HEK293 (cell line): Measurements from ENCODE around the gene KBTBD3.

Experiments
- TRIM28 ChIP-seq: IDR thresholded peaks from 2 replicates; pipeline ENCODE4 v1.6.1; 2011; ENCODE audit warnings: low read length, control low read depth, borderline replicate concordance
- ZFP41 ChIP-seq: fragments of 450-650 bp; formaldehyde crosslinking; IDR thresholded peaks from 2 replicates; pipeline ENCODE4 v1.5.1; 2016; ENCODE audit warnings: missing biosample characterization, missing genetic modification characterization, borderline replicate concordance
- ZNF175 ChIP-seq: fragments of 450-650 bp; formaldehyde crosslinking; IDR thresholded peaks from 2 replicates; pipeline ENCODE4 v1.5.1; 2016; ENCODE audit warnings: missing biosample characterization, missing genetic modification characterization
- ZNF266 ChIP-seq: fragments of 450-650 bp; formaldehyde crosslinking; IDR thresholded peaks from 2 replicates; pipeline ENCODE4 v1.5.1; 2016; ENCODE audit warnings: missing biosample characterization, missing genetic modification characterization, low read depth
- ZSCAN16 ChIP-seq: fragments of 450-650 bp; formaldehyde crosslinking; IDR thresholded peaks from 2 replicates; pipeline ENCODE4 v1.5.1; 2016; ENCODE audit warnings: missing biosample characterization, missing genetic modification characterization
- TF ChIP-seq, protein P1 (sequence below): fragments of 450-650 bp; formaldehyde crosslinking; IDR thresholded peaks from 2 replicates; pipeline ENCODE4 v1.5.1; 2016; ENCODE audit warnings: missing biosample characterization, missing genetic modification characterization
- TF ChIP-seq, protein P2 (sequence below): fragments of 450-650 bp; formaldehyde crosslinking; IDR thresholded peaks from 2 replicates; pipeline ENCODE4 v1.5.1; 2017; ENCODE audit warnings: missing biosample characterization, missing genetic modification characterization
- TF ChIP-seq, protein P3 (sequence below): fragments of 450-650 bp; formaldehyde crosslinking; IDR thresholded peaks from 2 replicates; pipeline ENCODE4 v1.5.1; 2016; ENCODE audit warnings: missing biosample characterization, missing genetic modification characterization

DNA sequence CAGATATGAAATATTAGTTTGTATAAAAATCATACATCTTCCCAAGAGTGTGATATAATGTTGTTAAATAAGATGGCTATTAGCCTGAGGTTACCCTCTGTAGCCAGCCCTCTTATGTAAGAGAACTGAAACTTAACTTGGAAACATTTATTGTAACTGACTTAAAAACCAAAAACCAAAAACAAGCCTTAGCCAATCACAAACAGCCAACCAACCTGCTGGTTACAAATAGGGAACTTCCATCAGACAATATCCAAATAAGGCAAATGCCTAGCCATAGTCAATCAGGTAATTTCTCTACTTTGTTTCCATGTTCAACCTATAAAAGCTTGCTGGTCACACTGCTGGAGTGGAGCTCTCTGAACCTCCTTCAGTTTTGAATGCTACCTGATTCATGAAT lies 14.1 kb downstream of the KBTBD3 start:
- TF ChIP-seq, protein P1, sequence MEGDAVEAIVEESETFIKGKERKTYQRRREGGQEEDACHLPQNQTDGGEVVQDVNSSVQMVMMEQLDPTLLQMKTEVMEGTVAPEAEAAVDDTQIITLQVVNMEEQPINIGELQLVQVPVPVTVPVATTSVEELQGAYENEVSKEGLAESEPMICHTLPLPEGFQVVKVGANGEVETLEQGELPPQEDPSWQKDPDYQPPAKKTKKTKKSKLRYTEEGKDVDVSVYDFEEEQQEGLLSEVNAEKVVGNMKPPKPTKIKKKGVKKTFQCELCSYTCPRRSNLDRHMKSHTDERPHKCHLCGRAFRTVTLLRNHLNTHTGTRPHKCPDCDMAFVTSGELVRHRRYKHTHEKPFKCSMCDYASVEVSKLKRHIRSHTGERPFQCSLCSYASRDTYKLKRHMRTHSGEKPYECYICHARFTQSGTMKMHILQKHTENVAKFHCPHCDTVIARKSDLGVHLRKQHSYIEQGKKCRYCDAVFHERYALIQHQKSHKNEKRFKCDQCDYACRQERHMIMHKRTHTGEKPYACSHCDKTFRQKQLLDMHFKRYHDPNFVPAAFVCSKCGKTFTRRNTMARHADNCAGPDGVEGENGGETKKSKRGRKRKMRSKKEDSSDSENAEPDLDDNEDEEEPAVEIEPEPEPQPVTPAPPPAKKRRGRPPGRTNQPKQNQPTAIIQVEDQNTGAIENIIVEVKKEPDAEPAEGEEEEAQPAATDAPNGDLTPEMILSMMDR (tag by site-specific recombination), result no peak
- no peak for TF ChIP-seq ZSCAN16 (tag by site-specific recombination)
- no peak for TF ChIP-seq TRIM28
- TF ChIP-seq, protein P2, sequence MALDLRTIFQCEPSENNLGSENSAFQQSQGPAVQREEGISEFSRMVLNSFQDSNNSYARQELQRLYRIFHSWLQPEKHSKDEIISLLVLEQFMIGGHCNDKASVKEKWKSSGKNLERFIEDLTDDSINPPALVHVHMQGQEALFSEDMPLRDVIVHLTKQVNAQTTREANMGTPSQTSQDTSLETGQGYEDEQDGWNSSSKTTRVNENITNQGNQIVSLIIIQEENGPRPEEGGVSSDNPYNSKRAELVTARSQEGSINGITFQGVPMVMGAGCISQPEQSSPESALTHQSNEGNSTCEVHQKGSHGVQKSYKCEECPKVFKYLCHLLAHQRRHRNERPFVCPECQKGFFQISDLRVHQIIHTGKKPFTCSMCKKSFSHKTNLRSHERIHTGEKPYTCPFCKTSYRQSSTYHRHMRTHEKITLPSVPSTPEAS (tag by site-specific recombination), result no peak
- TF ChIP-seq ZNF266 (tag by site-specific recombination), result no peak
- no peak for TF ChIP-seq ZNF175 (tag by site-specific recombination)
- TF ChIP-seq, protein P3, sequence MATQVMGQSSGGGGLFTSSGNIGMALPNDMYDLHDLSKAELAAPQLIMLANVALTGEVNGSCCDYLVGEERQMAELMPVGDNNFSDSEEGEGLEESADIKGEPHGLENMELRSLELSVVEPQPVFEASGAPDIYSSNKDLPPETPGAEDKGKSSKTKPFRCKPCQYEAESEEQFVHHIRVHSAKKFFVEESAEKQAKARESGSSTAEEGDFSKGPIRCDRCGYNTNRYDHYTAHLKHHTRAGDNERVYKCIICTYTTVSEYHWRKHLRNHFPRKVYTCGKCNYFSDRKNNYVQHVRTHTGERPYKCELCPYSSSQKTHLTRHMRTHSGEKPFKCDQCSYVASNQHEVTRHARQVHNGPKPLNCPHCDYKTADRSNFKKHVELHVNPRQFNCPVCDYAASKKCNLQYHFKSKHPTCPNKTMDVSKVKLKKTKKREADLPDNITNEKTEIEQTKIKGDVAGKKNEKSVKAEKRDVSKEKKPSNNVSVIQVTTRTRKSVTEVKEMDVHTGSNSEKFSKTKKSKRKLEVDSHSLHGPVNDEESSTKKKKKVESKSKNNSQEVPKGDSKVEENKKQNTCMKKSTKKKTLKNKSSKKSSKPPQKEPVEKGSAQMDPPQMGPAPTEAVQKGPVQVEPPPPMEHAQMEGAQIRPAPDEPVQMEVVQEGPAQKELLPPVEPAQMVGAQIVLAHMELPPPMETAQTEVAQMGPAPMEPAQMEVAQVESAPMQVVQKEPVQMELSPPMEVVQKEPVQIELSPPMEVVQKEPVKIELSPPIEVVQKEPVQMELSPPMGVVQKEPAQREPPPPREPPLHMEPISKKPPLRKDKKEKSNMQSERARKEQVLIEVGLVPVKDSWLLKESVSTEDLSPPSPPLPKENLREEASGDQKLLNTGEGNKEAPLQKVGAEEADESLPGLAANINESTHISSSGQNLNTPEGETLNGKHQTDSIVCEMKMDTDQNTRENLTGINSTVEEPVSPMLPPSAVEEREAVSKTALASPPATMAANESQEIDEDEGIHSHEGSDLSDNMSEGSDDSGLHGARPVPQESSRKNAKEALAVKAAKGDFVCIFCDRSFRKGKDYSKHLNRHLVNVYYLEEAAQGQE (tag by site-specific recombination), result no peak
- no peak for TF ChIP-seq ZFP41 (tag by site-specific recombination)
